Tibial artery (tissue), 4 donors: Measurements from ENCODE around the gene NPHP3.
"Not testable (repeated sequence)": the region's sequence is repeated elsewhere in the genome, so short reads cannot be mapped to it uniquely, and the experiment has no call there.

ENCODE experiments used
- DNase-seq, 2 donors: peaks; one replicate each; pipeline ENCODE4 v3.0.0-alpha.2; 2019
- H3K27ac ChIP-seq, 2 donors: fragments of 200-600 bp; sonication (generic) in 1 of 2; 1 replicate in 1 of 2; 2 replicates in 1 of 2; pipeline ENCODE4 v1.5.1; 2018 to 2019; ENCODE audit warnings: mild to moderate bottlenecking in 1 of 2
- H3K27me3 ChIP-seq, 2 donors: fragments of 200-600 bp; sonication (generic) in 1 of 2; one replicate each; pipeline versions ENCODE4 v1.5.1 to v1.6.0; 2016 to 2019
- H3K36me3 ChIP-seq, 3 donors: fragments of 200-600 bp; sonication (generic) in 2 of 3; one replicate each; pipeline ENCODE4 v1.5.1; 2016 to 2019; ENCODE audit warnings: mild to moderate bottlenecking in 2 of 3
- H3K4me1 ChIP-seq, 4 donors: fragments of 200-600 bp; sonication (generic) in 2 of 4; 1 replicate in 3 of 4; 2 replicates in 1 of 4; pipeline ENCODE4 v1.5.1; 2016 to 2019
- H3K4me3 ChIP-seq, 2 donors: fragments of 200-600 bp; sonication (generic) in 1 of 2; 1 replicate in 1 of 2; 2 replicates in 1 of 2; pipeline ENCODE4 v1.5.1; 2018 to 2019; ENCODE audit warnings: mild to moderate bottlenecking in 2 of 2
- H3K9me3 ChIP-seq, 3 donors: fragments of 200-600 bp; sonication (generic) in 1 of 3; one replicate each; pipeline ENCODE4 v1.5.1; 2016 to 2019
- intact Hi-C: fragments of 100-400 bp; cut with DNase I; formaldehyde crosslinking; loops from one replicate; pipeline ENCODE4 v1.15.0; 2023; ENCODE audit warnings: low total_unique reads
- TF ChIP-seq, protein P1 (sequence below), 2 experiments: fragments of 200-600 bp in 1 of 2; fragments of 450-650 bp in 1 of 2; IDR thresholded peaks; one replicate each; pipeline ENCODE4 v1.5.1; 2017 to 2019; ENCODE audit warnings: antibody characterized with exemption in 2 of 2, mild to moderate bottlenecking in 1 of 2, moderate library complexity in 1 of 2

Gene NPHP3

GRCh38 chr3:132641837-132642538, 80.2 kb downstream of the NPHP3 start:
- no peak overlapping the region for H3K27ac ChIP-seq
- no peaks in the 10 kb centered on the region for H3K9me3 ChIP-seq
- no peaks in the 10 kb centered on the region for H3K4me1 ChIP-seq
- peaks cover 15 to 32% (median 17%) of the 10 kb centered on the region in 3 donors for H3K36me3 ChIP-seq
- intact Hi-C loops, result no loop called here
- H3K4me3 ChIP-seq, result no peak overlapping the region
- TF ChIP-seq, protein P1, sequence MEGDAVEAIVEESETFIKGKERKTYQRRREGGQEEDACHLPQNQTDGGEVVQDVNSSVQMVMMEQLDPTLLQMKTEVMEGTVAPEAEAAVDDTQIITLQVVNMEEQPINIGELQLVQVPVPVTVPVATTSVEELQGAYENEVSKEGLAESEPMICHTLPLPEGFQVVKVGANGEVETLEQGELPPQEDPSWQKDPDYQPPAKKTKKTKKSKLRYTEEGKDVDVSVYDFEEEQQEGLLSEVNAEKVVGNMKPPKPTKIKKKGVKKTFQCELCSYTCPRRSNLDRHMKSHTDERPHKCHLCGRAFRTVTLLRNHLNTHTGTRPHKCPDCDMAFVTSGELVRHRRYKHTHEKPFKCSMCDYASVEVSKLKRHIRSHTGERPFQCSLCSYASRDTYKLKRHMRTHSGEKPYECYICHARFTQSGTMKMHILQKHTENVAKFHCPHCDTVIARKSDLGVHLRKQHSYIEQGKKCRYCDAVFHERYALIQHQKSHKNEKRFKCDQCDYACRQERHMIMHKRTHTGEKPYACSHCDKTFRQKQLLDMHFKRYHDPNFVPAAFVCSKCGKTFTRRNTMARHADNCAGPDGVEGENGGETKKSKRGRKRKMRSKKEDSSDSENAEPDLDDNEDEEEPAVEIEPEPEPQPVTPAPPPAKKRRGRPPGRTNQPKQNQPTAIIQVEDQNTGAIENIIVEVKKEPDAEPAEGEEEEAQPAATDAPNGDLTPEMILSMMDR (IDR thresholded peaks at IDR 0.05), result peak; percentile 86 to 87
- no peaks in the 10 kb centered on the region for H3K27me3 ChIP-seq
- DNase-seq, result no peak

DNA sequence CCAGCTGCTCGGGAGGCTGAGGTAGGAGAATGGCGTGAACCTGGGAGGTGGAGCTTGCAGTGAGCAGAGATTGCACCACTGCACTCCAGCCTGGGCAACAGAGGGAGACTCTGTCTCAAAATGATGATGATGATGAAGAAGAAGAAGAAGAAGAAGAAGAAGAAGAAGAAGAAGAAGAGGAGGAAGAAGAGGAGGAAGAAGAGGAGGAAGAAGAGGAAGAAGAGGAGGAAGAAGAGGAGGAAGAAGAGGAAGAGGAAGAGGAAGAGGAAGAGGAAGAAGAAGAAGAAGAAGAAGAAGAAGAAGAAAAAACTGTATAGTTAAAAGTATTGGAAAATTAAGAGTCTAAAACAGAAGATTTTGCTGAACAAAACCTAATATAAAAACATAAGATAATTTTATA, 80.8 kb downstream of the NPHP3 start:
- H3K4me3 ChIP-seq, H3K9me3 ChIP-seq, DNase-seq, H3K4me1 ChIP-seq, H3K27me3 ChIP-seq, intact Hi-C loops, H3K27ac ChIP-seq: not testable (repeated sequence)
- H3K36me3 ChIP-seq, result peaks cover 15 to 36% (median 23%) of the 10 kb centered on the region in 3 donors

- H3K27ac ChIP-seq, result no peak overlapping the region
Measured at GRCh38 chr3:132638706-132639105, 83.5 kb downstream of the NPHP3 start.

GRCh38 chr3:132637590-132637989, 84.6 kb downstream of the NPHP3 start:
- Histone ChIP-seq H3K36me3 (peaks cover 15 to 44% (median 26%) of the 10 kb centered on the region in 3 donors), H3K27me3 (no peaks in the 10 kb centered on the region), H3K9me3 (no peaks in the 10 kb centered on the region), H3K4me1 (no peaks in the 10 kb centered on the region), H3K27ac (no peak overlapping the region), H3K4me3 (no peak overlapping the region)
- TF ChIP-seq, protein P1 (IDR thresholded peaks at IDR 0.05), result no peak
- intact Hi-C loops, result no loop called here
- no peak for DNase-seq

More at GRCh38 chr3:132638706-132639105, 83.5 kb downstream of the NPHP3 start:
- Histone ChIP-seq H3K27me3 (no peaks in the 10 kb centered on the region), H3K4me3 (no peak overlapping the region), H3K4me1 (no peaks in the 10 kb centered on the region), H3K36me3 (peaks cover 15 to 44% (median 26%) of the 10 kb centered on the region in 3 donors), H3K9me3 (no peaks in the 10 kb centered on the region)
- intact Hi-C loops, result no loop called here
- DNase-seq, result no peak
- TF ChIP-seq, protein P1 (IDR thresholded peaks at IDR 0.05), result no peak

DNA sequence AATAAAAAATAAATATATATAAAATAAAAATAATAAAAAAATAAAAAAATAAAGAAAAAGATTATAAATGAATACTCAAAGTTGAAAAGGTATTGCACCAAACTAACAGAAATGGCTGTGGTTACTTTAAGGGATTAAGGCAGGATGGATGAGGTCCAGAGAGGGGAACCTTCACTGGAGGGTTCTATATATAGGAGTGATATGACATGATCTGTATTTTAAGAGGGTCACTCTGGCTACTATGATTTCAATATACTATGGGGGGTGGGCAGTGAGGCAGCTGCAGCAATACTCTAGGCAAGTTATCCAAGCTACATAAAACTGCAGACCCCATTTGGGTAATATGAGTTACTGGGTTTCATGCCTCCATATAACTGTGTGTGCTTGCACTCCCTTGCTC, 87.2 kb downstream of the NPHP3 start:
- Histone ChIP-seq H3K27ac (no peak overlapping the region), H3K9me3 (no peaks in the 10 kb centered on the region), H3K4me1 (no peaks in the 10 kb centered on the region), H3K27me3 (no peaks in the 10 kb centered on the region), H3K4me3 (no peak overlapping the region), H3K36me3 (peaks cover 15 to 32% (median 31%) of the 10 kb centered on the region in 3 donors)
- no peak for DNase-seq
- TF ChIP-seq, protein P1 (IDR thresholded peaks at IDR 0.05), result no peak
- intact Hi-C loops, result no loop called here
